Measurements from ENCODE around the gene PPP1R26.
"Not testable (repeated sequence)": the region's sequence is repeated elsewhere in the genome, so short reads cannot be mapped to it uniquely, and the experiment has no call there.

PPP1R26 gene

DNA sequence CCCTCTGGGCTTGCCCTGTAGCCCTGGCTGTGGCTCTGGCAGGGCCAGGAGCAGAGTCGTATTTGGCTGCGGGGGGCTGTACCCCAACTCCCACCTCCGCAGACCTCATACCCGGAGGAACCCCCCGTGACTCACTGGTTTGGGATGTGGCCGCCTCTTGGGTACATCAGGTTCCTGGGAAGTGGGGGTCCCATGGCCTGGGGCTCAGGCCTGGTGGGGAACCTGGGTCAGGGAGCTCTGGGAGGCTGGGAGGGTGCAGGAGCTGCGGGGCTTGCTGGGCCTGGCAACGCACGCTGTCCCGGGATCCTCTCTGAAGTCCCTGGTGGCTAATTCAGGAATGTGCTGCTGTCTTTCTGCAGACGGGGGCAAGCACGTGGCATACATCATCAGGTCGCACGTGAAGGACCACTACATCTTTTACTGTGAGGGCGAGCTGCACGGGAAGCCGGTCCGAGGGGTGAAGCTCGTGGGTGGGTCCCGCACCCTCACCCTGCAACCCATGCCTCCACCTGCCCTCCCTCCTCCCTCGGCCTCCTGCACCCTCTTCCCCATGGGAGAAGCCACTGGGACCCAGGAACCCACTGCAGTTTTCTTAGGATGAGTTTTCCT is 44.0 kb downstream of the PPP1R26 start:
- DNase-seq = no peak

DNA sequence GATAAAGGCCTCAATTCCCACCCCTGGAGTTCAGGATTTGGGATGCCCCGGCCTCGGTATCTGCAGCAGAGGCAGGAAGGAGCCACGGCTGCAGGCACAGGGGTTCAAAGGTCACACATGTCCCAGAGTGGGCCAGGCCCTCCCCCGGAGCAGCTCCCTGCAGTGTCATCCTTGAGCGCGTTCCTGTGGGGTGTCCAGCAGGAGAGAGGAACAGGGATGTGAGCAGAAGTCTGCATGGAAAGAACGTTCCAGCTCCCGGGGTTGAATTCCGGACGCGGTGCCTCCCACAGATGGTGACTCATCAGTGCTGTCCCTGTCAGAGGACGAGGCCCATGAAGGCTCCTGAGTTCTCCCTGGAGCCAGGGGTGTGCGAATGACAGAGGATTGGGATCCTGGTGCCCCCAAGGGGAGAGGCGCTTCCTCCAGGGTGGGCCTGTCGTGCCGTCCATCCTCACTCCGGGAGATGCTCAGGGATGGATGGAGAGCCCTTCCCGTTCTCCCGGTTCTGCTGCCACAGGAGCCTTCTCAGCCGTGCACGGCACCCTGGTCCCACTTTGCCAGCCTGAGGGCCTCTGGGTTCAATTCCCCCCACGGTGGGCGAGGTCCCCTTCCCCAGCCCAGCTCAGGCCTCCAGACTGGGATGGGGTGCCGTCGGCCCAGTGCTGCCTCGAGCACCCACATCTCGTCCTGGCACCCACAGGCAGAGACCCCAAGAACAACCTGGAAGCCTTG is 44.7 kb downstream of the PPP1R26 start:
- DNase-seq = no peak

DNA sequence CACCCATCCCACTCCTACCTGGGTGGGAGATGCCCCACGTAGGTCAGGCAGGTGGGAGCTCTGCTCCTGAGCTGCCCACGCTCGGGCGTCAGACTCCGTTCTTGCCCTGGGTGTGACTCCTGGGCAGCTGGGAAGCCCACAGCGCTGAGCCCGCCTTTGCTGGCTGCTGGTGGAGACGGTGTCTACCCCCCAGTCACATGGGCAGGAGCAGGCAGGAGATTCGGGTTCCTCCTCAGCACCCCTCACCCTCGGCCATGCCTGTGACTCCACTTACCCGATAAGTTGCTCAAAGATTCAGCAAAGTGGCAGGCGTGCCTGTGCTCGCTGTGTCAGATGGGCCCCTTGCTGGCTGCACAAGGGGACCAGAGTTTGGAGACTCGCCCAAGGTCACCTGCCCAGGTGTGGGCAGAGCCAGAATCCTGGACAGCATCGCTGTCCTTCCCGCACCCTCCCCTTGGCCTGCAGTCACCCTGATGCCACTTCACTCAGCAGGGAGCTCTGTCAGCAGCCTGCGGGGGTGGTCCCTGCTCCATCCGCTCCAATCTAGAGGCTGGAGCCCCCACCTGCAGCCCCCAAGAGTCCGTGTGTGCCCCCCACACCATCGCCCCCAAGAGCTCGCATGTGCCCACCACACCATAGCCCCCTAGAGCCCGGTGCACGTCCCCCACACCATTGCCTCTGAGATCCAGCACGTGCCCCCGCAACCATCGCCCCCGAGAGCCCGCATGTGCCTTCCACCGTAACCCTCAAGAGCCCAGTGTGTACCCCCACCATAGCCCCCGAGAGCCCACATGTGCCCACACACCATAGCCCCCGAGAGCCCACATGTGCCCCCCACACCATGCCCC is 45.9 kb downstream of the PPP1R26 start:
- DNase-seq = no peak

DNA sequence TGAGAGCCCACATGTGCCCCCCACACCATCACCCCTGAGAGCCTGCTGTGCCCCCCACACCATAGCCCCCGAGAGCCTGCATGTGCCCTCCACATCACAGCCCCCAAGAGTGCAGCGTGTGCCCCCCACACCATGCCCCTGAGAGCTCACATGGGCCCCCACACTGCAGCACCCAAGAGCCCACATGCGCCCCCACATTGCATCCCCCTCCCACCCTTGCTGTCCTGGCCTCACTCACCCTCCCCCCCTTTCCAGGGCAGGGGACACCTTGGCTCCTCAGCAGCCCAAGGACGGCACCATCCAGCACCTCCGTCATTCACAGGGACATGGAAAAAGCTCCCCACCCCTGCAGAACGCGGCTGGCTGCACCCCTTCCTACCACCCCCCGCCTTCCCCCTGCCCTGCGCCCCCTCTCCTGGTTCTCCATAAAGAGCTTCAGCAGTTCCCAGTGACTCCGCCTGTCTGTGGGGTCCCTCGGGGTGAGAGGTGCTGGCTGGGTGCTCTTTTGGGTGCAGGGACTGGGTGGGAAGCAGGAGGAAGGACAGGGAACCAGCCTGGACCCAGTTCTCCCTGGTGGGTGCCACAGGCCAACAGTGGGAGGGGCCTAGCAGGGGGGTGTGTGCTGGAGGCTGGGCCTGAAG is 46.6 kb downstream of the PPP1R26 start:
- DNase-seq = no peak

DNA sequence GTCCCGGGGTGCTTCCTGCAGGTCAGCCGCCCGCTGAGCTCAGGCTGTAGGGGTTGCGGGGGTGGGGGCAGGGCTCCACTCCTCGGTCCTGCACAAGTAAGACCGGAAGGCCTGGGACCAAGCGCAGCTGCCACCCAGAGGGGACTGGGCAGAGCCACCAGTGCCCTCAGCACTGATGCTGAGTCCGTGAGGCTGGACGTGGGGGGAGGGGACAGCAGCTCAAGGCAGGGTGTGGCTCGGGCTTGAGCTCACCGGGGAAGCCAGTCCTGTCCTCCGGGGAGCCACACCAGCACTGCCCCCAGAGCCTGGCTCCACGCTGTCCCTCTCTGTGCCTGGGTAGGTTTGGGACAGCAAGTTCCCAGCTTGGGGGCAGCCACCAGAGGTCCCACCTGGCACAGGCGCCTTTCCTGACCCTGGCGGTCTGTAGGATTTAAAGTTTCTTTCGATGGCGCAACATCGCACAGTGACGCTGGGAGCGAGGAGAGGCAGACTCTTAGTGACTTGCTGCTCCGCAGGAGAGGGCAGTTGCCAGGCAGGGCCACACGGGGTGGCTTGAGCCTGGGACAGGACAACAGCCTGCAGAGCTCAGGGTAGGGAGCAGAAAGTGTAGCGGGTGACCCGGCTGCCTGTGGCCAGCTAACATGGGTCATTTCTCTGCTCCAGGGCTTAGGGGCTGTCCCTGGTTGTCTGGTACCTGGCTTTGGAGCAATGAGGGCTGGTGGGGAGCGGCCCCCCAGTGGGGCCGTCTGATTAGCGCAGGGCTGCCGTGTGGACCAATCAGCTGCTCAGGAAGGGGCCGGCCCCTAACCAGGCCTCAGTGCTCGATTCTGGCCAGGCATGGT is 47.4 kb downstream of the PPP1R26 start:
- no peak for DNase-seq

DNA sequence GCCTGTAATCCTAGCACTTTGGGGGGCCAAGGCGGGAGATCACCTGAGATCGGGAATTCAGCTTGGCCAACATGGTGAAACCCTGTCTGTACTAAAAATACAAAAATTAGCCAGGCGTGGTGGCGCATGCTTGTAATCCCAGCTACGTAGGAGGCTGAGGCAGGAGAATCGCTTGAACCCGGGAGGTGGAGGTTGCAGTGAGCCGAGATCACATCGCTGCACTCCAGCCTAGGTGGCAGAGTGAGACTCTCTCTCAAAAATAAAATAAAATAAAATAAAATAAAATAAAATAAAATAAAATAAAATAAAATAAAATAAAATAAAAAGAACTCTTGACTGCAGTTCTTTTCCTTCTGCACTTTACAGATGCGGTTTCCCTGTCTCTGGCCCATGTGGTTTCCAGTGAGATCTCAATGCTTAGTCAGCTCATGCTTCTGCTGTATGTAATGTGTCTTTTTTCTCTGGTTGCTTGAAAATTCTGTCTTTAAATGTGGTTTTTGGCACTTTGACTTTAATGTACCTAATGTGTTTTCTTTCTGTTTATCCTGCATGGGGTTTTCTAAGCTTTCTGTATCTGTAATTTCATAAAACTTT is 49.4 kb downstream of the PPP1R26 start:
- not testable (repeated sequence) for DNase-seq

DNA sequence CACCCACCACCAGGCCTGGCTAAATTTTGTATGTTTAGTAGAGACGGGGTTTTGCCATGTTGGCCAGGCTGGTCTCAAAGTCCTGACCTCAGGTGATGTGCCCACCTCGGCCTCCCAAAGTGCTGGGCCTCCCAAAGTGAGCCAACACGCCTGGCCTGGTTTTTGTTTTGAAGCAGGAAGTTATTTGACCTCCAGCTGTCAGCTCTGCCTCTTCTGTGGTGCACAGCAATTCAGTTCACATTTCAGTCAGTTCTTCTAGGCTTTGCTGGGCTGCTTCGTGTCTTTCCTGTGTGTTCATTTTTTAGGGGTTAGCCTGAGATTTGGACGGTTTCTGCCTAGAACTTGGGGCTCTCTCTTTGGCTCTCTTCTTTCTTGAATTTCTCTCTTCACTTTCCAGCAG is 50.6 kb downstream of the PPP1R26 start:
- no peak for DNase-seq

DNA sequence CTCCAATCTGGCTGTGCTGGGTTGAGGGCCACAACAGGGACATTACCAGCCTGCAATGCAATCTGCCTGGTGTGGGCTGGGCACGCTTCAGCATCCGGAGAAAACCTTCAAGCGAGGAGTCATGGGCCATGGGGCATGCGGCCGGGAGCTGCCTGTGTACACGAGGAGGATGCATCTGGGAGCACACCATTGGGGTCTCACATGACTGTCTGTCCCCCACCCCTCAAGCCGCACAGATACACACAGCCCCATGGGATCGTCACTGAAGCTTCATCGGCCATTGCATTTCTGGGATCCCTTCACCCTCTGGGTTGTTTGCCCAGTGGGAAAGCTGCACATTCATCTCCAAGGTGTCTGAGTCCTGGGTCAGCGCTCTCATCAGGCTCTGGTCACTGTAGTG is 51.5 kb downstream of the PPP1R26 start:
- no peak for DNase-seq

DNA sequence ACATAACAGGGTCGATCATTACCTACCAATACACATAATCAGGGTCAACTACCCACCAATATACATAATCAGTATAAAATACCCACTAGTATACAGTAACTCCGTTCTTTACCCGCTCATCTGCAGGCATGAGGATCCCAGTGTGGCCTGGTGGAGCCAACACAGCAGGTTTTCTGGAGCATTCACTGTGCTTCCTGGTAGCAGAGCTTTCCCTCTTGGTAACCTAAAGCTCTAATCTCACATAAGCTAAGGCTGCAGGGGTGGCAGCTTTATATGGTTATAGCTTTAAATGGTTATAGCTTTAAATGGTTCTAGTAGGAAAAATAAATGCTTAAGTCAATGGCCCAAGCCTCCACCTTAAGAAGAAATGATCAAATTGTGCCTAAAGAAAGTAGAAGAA is 53.5 kb downstream of the PPP1R26 start:
- no peak for DNase-seq

DNA sequence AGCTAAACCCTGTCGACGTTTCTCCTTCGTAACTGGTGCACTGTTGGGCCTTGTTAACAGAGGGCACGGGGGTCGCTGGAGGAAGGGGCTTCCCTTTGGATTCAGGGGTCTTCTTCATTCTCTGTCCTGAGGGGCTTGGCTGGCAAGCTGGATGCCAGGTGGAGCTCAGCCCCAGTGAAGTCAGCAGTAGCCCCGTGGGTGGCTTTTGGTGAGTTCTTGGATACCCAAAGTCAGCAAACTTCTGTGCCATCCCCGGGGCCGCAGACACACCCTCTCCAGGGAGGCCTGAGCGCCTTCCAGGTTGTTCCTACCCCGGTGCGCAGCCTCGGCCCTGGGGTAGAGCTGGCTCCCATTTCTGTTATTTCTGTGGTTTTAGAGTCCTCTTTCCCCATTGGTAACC is 54.1 kb downstream of the PPP1R26 start:
- no peak for DNase-seq

DNA sequence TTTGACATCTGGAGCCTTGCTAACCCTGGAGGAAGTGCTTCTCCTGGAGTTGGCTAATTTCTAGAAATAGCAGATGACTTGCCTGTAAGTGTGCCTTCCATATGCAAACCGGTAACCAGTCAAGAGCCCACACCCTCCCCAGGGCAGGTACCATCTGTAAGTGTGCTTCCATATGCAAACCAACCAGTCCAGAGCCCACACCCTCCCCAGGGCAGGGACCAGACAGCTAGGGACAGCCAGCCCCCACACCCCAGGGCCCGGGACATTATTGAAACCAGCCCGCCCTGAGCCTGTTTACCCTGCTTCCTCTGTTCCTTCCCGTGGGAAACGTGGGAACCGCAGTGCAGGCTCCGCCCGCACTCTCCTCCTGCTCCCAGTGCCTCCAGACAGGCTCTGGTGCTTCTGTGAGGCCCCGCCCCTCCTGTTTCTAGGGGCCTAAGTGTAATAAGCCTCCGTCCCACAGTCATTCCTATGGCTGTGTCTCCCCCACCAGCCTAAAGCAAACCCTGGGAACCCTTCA is 54.7 kb downstream of the PPP1R26 start:
- not testable (repeated sequence) for DNase-seq

DNA sequence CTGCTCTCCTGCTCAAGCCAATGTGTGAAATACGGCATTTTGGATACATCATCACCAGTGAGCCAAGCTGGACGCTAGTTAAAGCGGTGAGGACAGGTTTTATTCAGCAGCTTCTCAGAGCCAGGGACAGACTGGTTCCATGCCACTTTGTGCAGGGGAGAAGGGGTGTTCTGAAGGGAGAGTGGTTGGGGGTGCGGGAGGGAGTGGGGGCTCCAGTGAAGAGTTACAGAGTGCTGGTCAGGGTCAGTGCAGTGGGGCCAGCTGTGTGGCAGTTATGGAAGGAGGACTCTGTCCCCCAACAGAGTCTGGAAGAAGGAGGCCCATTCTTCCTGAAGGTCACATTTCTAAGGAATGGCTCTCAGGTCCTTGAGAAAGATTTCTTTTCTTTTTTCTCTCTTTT is 55.2 kb downstream of the PPP1R26 start:
- not testable (repeated sequence) for DNase-seq

DNA sequence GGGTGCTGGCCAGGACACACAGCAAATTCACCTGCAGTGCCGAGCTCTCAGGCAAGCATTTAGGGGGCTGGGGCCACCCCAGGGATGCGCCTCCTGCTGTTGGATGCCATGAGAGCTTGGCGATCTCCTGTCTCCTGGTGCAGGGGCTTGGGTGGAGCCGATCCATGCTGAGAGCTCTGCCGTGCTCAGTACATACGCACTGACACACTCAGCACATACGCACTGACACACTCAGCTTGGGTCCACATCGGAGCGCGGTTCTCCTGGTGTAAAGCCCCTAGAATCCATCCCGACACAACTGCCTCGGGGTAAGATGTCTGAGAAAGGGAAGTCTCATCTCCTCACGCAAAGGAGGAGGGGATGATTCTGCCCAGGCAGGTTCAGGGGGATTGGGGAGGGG is 56.0 kb downstream of the PPP1R26 start:
- not testable (repeated sequence) for DNase-seq

DNA sequence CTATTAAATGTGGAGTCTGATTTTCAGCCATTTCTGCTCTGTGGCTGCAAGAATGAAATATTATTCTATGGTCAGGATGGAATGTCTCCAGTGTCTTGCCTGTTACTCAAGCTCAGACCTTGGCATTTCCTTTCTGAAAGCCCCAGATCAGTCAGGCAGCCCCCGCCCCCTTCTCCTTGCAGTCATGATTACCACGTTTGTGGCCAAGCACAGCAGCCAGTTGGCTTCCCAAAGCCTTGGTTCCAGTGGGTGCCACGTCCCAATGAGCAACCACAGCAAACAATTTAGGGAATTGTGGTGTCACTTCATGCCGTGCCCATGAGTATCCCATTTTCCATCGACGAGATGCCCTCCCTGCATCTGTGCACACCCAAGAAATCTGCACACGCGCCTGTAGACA is 56.6 kb downstream of the PPP1R26 start:
- no peak for DNase-seq
